Measurements from ENCODE around the gene BRAF.

BRAF gene

DNA sequence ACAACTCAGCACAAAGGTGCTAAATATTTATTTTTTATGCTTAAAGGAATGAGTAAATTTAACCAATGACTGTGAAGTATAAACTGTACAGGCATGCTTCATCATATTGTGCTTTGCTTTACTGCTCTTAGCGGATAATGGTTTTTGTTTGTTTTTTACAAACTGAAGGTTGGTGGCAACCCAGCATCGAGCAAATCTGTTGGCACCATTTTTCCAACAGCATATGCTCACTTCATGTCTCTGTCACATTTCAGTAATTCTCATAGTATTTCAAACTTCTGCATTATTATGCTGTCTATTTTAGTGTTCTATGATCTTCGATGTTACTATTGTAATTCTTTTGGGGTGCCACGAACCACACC, 22.8 kb downstream of the BRAF start:
- no peak overlapping the region for H3K4me3 ChIP-seq (ENCODE audit: low read depth, low read length)
- no peak for DNase-seq (ENCODE audit: low read depth)
- TF ChIP-seq POLR2A (IDR thresholded peaks at IDR 0.05; ENCODE audit: extremely low read depth, insufficient read length) = no peak
- TF ChIP-seq, protein P1, sequence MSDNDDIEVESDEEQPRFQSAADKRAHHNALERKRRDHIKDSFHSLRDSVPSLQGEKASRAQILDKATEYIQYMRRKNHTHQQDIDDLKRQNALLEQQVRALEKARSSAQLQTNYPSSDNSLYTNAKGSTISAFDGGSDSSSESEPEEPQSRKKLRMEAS (IDR thresholded peaks at IDR 0.05; ENCODE audit: low read depth, low read length) = no peak
- TF ChIP-seq, protein P2, sequence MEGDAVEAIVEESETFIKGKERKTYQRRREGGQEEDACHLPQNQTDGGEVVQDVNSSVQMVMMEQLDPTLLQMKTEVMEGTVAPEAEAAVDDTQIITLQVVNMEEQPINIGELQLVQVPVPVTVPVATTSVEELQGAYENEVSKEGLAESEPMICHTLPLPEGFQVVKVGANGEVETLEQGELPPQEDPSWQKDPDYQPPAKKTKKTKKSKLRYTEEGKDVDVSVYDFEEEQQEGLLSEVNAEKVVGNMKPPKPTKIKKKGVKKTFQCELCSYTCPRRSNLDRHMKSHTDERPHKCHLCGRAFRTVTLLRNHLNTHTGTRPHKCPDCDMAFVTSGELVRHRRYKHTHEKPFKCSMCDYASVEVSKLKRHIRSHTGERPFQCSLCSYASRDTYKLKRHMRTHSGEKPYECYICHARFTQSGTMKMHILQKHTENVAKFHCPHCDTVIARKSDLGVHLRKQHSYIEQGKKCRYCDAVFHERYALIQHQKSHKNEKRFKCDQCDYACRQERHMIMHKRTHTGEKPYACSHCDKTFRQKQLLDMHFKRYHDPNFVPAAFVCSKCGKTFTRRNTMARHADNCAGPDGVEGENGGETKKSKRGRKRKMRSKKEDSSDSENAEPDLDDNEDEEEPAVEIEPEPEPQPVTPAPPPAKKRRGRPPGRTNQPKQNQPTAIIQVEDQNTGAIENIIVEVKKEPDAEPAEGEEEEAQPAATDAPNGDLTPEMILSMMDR (IDR thresholded peaks at IDR 0.05; ENCODE audit: low read depth, low read length) = no peak
- TF ChIP-seq MYC (IDR thresholded peaks at IDR 0.05; ENCODE audit: low read depth, low read length) = no peak

DNA sequence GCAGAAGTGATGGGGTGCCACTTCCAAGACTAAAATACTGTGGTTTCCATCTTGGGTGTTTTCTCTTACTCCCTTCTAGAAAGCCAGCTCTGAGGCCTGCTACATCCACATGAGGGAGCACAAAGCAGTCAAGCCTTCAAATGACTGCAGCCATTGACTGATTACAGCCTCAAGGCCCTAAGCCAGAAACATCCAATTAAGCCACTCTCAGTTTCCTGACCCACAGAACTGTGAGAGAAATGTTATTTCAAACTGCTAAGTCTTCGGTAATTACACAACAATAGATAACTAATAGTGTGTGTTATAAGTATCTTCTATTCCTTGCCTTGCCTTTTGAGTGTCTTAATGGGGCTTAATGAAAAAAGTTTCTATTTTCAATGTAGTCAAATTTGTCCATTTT, 24.8 kb downstream of the BRAF start:
- H3K4me3 ChIP-seq (ENCODE audit: low read depth, low read length) = no peak overlapping the region
- no peak for DNase-seq (ENCODE audit: low read depth)
- TF ChIP-seq, protein P1 (IDR thresholded peaks at IDR 0.05; ENCODE audit: low read depth, low read length) = no peak
- no peak for TF ChIP-seq MYC (IDR thresholded peaks at IDR 0.05; ENCODE audit: low read depth, low read length)
- TF ChIP-seq, protein P2 (IDR thresholded peaks at IDR 0.05; ENCODE audit: low read depth, low read length) = no peak
- TF ChIP-seq POLR2A (IDR thresholded peaks at IDR 0.05; ENCODE audit: extremely low read depth, insufficient read length) = no peak

- H3K4me3 ChIP-seq (ENCODE audit: low read depth, low read length) = no peak overlapping the region
- TF ChIP-seq, protein P2 (IDR thresholded peaks at IDR 0.05; ENCODE audit: low read depth, low read length) = no peak
- no peak for TF ChIP-seq POLR2A (IDR thresholded peaks at IDR 0.05; ENCODE audit: extremely low read depth, insufficient read length)
- no peak for TF ChIP-seq MYC (IDR thresholded peaks at IDR 0.05; ENCODE audit: low read depth, low read length)
- TF ChIP-seq, protein P1 (IDR thresholded peaks at IDR 0.05; ENCODE audit: low read depth, low read length) = no peak
- no peak for DNase-seq (ENCODE audit: low read depth)
Measured at GRCh38 chr7:140898786-140899536, 25.8 kb downstream of the BRAF start.

DNA sequence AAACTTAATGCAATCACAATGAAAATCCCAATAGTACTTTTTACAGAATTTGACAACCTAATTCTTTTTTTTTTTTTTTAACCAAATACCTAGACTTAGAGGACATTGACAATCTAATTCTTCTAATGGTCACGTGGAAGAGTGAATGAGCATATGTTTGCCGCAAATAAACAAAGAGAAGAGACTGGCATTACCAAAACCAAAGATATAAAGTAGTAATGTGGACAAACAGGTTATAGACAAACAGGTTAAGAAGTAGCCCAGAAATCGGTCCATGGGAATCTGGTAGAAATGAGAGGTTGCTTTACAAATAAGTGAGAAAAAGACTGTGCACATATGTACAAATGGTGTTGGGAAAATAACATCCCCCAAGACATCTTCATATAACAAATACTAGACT, 27.7 kb downstream of the BRAF start:
- TF ChIP-seq, protein P2 (IDR thresholded peaks at IDR 0.05; ENCODE audit: low read depth, low read length) = no peak
- TF ChIP-seq, protein P1 (IDR thresholded peaks at IDR 0.05; ENCODE audit: low read depth, low read length) = no peak
- no peak for TF ChIP-seq MYC (IDR thresholded peaks at IDR 0.05; ENCODE audit: low read depth, low read length)
- TF ChIP-seq POLR2A (IDR thresholded peaks at IDR 0.05; ENCODE audit: extremely low read depth, insufficient read length) = no peak
- DNase-seq (ENCODE audit: low read depth) = no peak
- no peak overlapping the region for H3K4me3 ChIP-seq (ENCODE audit: low read depth, low read length)

- no peak overlapping the region for H3K4me3 ChIP-seq (ENCODE audit: low read depth, low read length)
- DNase-seq (ENCODE audit: low read depth) = peak; percentile 20
- TF ChIP-seq, protein P2 (IDR thresholded peaks at IDR 0.05; ENCODE audit: low read depth, low read length) = no peak
- TF ChIP-seq POLR2A (IDR thresholded peaks at IDR 0.05; ENCODE audit: extremely low read depth, insufficient read length) (no peak), MYC (IDR thresholded peaks at IDR 0.05; ENCODE audit: low read depth, low read length) (no peak)
- TF ChIP-seq, protein P1 (IDR thresholded peaks at IDR 0.05; ENCODE audit: low read depth, low read length) = no peak
Measured at GRCh38 chr7:140889645-140890044, 35.1 kb downstream of the BRAF start.
